IPS DF 19.7 (cell line): ENCODE results near the gene TMEM98.
"Not testable (repeated sequence)": the region's sequence is repeated elsewhere in the genome, so short reads cannot be mapped to it uniquely, and the experiment has no call there.

ENCODE experiments used
- DNase-seq: peaks from one replicate; pipeline ENCODE4 v3.0.0-alpha.2; 2013; ENCODE audit warnings: low read depth, low spot score

The TMEM98 gene

GRCh38 chr17:32941419-32942032 is 13.6 kb downstream of the TMEM98 start:
- DNase-seq: no peak

GRCh38 chr17:32943206-32943605 is 15.3 kb downstream of the TMEM98 start:
- no peak for DNase-seq

GRCh38 chr17:32943647-32944191 is 15.8 kb downstream of the TMEM98 start:
- DNase-seq: no peak

GRCh38 chr17:32944248-32945020 is 16.5 kb downstream of the TMEM98 start:
- DNase-seq: no peak

GRCh38 chr17:32946375-32947135 is 18.6 kb downstream of the TMEM98 start:
- no peak for DNase-seq

GRCh38 chr17:32947736-32948135 is 19.8 kb downstream of the TMEM98 start:
- no peak for DNase-seq

GRCh38 chr17:32949181-32949580 is 21.2 kb downstream of the TMEM98 start:
- DNase-seq: no peak

GRCh38 chr17:32952491-32952890 is 24.5 kb downstream of the TMEM98 start:
- DNase-seq: not testable (repeated sequence)

- no peak for DNase-seq
Measured at GRCh38 chr17:32953045-32953444, 25.1 kb downstream of the TMEM98 start.

GRCh38 chr17:32953857-32954256 is 25.9 kb downstream of the TMEM98 start:
- no peak for DNase-seq

- no peak for DNase-seq
Measured at GRCh38 chr17:32954477-32954876, 26.5 kb downstream of the TMEM98 start.

- no peak for DNase-seq
Measured at GRCh38 chr17:32955155-32955554, 27.2 kb downstream of the TMEM98 start.

GRCh38 chr17:32956240-32956970 is 28.5 kb downstream of the TMEM98 start:
- DNase-seq: no peak

- DNase-seq: no peak
Measured at GRCh38 chr17:32958418-32958817, 30.5 kb downstream of the TMEM98 start.

- no peak for DNase-seq
Measured at GRCh38 chr17:32960815-32961214, 32.9 kb downstream of the TMEM98 start.

GRCh38 chr17:32962320-32962711 is 34.4 kb downstream of the TMEM98 start:
- no peak for DNase-seq

GRCh38 chr17:32964541-32964940 is 36.6 kb downstream of the TMEM98 start:
- no peak for DNase-seq

- not testable (repeated sequence) for DNase-seq
Measured at GRCh38 chr17:32969231-32969630, 41.3 kb downstream of the TMEM98 start.

GRCh38 chr17:32970281-32970680 is 42.3 kb downstream of the TMEM98 start:
- DNase-seq: no peak

GRCh38 chr17:32971171-32971570 is 43.2 kb downstream of the TMEM98 start:
- DNase-seq: no peak

- no peak for DNase-seq
Measured at GRCh38 chr17:32976131-32976530, 48.2 kb downstream of the TMEM98 start.

- no peak for DNase-seq
Measured at GRCh38 chr17:32976605-32977004, 48.7 kb downstream of the TMEM98 start.
